SK-N-MC (cell line): ENCODE data around the gene TMEM134.

Experiments used
- EZH2 ChIP-seq: fragments of 200-600 bp; sonication (generic); IDR thresholded peaks from one replicate; pipeline ENCODE4 v1.6.1; 2017; ENCODE audit warnings: antibody characterized with exemption
- POLR2AphosphoS5 ChIP-seq: IDR thresholded peaks from 2 replicates; pipeline ENCODE4 v1.6.1; 2012; ENCODE audit warnings: mild to moderate bottlenecking, low read depth, low read length, borderline replicate concordance

DNA sequence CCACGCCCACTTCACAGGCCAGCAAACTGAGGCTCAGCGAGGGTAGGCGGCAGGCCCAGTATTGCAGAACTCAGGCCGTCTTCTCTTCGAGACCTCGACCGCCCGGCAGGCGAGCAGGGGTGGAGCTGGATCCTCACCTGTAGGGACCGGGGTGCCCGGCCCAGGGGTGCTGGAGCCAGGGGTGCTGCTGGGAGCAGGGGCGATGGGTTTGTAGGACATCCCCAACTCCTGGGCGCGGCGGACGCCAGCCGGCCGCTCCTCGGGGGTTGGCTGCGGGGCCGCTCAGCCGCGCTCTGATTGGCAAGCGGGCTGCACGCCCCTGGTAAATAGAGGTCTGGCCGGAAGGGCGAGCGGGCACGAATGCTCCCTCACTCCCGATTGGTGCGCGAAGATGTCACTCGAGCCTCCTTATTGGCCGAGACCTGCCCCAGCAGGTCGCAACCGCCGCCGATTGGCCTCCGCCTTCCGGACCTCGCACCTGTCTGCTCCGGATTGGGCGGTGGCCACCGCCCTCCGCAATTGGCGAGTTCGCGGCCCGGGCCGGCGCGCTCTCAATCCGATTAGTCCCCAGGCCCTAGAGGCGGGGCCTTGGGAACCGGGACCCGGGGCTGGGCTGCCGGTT, 38.9 kb upstream of the TMEM134 start, which contains the start of gene CDK2AP2:
- TF ChIP-seq EZH2 (no peak), POLR2AphosphoS5 (peak; percentile 27; the same call in 1 of the 2 replicates)
